Renal cortical epithelial cell (primary cell): ENCODE results near the gene IFI44. TPM values are rescaled to one million over a fixed set of nuclear protein-coding genes. Genes with fewer than 3 reads are reported as not detected.
A peak's percentile ranks its signal among the peaks of the same experiment; 100 is the strongest.

ENCODE experiments used
- DNase-seq: peaks from one replicate; pipeline ENCODE4 v3.0.0-alpha.2; 2011; ENCODE audit warnings: low read depth
- total RNA-seq: library from RNA; depleted of rRNA; stranded (reverse); fragments of >200 nt; gene quantifications from 2 replicates; pipeline ENCODE4 v1.2.3, GENCODE V29; 2014

IFI44 gene
- total RNA-seq, 1 donor from 2014 or later, result 8.6 TPM

DNA sequence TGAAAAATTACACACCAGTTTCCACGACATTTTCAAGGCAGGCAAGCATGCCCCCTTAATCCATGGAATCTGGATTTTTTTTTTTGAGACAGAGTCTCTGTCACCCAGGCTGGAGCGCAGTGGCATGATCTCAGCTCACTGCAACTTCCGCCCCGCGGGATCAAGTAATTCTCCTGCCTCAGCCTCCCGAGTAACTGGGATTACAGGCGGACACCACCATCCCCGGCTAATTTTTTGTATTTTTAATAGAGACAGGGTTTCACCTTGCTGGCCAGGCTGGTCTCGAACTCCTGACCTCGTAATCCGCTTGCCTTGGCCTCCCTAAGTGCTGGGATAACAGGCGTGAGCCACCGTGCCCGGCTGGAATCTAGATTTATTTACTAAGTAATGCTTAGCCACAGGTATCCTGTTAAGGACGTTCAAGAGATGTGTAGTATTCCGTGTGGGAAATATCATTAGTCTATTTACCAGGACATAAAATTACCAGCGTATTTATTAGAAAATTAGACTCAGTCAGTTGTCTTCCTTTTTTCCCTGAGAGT lies 2.5 kb downstream of the IFI44 start:
- DNase-seq, result no peak

- no peak for DNase-seq
Measured at GRCh38 chr1:78658901-78659300, 9.3 kb downstream of the IFI44 start.

- no peak for DNase-seq
Measured at GRCh38 chr1:78663923-78664322, 14.3 kb downstream of the IFI44 start.

DNA sequence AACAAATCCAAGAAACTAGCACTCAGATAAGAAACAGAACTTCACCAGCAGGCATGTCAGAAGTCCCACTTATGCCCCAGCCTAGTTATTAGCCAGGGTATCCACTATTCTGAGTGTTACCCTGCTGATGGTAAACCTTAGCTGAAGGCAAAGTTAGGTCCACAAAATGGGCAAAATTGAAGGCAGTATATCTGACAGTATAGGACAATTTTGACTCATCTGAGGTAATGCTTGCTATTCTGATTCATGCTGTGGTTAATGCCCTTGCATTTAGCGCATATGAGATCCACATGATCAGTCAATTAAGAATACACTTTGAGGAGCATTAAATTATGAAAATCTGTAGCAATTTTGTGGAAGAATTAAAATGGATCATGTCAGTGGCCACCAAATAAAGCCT lies 15.1 kb downstream of the IFI44 start:
- no peak for DNase-seq

DNA sequence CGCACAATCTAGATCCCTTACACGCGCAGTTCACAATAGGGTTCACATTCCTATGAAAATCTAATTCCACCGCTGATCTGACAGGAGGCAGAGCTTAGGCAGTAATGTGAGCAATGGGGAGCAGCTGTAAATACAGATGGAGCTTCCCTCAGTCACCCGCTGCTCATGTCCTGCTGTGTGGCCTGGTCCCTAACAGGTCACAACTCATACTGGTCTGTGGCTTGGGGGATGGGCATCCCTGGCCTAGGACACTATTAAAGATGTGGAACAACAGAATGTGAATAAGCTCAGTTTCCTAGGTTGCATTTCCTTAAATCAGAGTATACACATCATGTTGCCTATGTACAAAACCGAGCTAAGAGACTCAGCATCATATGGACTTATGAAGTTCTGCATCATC lies 16.2 kb downstream of the IFI44 start:
- DNase-seq, result no peak

DNA sequence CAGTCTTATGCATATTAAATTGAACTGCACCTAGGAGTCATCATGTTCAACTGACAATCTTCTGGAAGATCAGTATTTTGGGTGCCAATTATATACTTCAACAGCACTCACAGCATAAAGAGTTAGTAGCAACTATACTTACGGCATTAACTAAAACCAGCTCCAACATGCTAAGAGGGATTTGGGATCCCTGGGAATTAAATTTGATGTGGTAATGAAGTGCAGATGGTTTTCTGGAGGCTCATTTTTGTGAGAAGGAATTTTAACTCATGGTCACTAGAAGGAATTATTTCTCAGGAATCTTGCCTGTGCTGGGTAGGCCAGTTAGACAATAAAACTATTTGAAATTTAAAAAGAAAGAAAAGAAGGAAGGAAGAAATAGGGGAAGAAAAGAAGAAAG lies 18.3 kb downstream of the IFI44 start:
- no peak for DNase-seq

DNA sequence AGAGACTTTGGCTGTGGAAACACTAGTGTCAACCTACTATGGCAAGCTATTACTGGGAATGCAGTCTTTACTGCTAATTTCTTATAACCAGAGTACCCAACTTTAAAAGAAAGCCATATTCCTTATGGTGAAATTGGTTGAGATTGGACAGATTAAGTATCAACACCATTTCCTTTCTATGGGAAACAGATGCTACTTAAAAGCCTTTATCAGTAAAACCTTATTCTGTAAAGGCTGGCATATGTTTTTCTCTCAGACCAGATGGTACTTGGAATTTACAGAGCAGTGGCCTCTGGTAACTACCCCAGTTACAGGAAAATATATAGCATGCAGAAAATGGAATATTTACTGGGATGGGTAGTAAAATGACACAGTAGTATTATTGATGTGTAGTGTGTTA lies 18.8 kb downstream of the IFI44 start:
- DNase-seq, result no peak

GRCh38 chr1:78672428-78672827 lies 22.8 kb downstream of the IFI44 start:
- DNase-seq, result no peak

GRCh38 chr1:78673120-78673519 lies 23.5 kb downstream of the IFI44 start:
- no peak for DNase-seq

DNA sequence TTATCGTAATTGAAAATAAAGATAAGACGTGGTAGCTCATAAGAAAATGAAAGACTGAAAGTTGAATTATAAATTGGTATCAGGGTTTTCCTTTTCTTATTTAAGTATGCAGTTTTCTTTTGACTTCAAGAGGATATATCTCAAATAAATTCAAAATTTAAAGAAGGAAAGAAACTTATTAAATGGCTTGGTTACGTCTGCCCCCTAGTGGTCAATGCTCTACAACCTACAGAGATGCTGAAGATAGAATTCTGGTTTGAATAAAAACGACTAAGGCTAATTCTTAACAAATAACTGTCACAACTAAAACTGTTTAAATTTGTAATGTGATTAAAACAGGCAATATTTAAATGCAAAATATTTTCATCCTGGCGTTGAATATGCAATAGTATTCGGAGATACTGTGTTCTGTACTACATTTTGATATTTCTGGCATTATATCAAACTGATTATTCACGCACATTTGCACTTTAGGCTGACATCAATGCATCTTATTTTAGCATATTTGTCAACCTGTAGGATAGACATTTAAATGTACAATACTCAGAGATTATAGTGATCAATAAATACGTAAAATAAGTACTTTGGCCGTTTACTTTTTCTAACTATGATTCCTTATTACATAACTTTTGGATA lies 26.8 kb downstream of the IFI44 start:
- DNase-seq, result peak; percentile 64

DNA sequence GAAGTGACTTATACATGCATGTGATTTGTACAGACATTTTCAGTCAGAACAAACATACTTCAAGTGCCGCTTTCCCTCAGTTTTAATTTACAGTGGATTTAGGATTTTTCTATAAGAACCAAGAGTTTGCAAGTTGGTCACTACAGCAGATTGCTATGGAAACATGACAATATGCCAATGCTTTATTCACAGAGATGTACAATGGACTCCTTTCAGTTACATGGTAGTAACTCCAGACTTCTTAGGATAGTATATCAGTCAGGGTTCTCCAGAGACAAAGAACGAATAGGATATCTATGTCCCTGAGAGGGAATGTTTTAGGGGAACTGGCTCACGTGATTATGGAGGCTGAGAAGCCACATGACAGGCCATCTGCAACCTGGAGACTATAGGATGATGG lies 27.4 kb downstream of the IFI44 start:
- DNase-seq, result no peak

- DNase-seq, result no peak
Measured at GRCh38 chr1:78677788-78678187, 28.2 kb downstream of the IFI44 start.

DNA sequence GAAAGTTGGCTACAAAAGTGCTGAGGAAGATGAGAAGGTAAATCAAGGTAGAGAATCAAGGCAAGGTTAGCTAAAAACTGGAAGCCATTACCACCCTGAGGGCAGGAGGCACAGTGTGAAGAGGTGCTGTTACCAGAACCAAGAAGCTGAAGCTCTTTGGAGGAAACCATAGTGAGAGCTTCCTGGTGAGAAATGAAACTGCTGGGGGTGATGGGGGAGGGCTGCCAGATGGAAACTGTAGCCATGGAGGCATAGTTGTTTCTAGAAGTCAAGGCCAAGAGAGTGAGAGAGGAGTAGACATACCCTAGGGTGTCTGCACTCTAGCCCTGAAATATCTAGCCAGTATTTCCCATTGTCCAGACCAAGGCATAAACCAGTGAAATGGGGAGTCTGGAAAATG lies 28.7 kb downstream of the IFI44 start:
- no peak for DNase-seq

GRCh38 chr1:78681265-78681664 lies 31.6 kb downstream of the IFI44 start:
- no peak for DNase-seq

DNA sequence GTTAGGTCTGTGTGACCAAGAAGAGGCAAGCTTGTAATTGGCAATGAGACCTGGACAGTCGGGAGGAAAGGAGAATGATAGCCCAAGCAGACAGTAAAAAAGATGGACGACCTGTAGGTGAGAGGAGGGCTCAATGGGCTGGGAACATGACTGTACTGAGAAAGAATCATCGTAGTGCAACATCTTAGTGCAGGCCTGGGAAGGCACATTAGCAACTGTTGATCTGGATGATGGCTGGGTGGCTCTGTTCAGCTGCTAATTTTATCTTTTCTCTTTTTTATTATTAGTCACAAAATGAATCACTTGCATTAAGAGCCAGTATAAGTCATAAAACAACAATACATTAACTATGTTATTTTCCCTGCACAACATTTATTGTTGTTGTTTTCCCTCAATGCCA lies 32.9 kb downstream of the IFI44 start:
- DNase-seq, result no peak

DNA sequence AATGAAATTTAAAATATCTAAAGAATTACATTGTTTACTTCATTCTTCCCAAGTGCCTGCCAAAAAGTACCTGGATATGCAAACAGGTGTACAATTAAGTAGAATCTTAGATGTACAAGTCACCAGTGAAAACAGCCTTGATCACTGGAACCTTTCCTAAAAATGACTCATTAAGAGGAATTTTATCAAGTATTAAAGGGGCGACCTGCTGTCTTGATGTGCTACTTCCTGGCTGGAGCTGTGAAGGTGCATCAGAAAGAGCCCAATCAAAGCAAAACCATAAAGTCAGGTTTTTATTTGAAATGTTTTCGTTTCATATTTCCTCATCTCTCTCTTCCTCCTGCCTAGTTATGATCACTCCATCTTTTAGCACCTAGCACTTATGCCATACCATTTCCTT lies 33.4 kb downstream of the IFI44 start:
- peak; percentile 10 for DNase-seq

- DNase-seq, result no peak
Measured at GRCh38 chr1:78687315-78687714, 37.7 kb downstream of the IFI44 start.

GRCh38 chr1:78687914-78688313 lies 38.3 kb downstream of the IFI44 start:
- peak; percentile 72 for DNase-seq

- DNase-seq, result peak; percentile 83
Measured at GRCh38 chr1:78688697-78689096, 39.1 kb downstream of the IFI44 start.

DNA sequence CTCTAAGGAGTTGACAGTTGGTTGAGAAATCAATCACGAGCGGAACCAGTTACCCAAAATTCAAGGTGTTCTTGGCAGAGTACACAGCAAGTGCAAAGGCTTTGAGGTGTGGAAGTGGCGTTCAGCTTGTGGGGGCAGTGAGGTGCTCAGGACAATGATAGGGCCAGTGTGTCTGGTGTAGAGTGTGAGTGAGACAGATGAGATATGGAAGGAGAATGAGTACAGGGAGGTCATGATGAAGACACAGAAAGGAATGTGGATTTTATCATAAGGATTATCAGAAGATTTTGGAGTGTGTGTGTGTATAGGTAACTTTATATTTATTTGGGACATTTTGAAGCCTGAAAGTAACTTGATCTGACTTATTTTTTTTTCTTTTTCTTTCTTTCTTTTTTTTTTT lies 40.9 kb downstream of the IFI44 start:
- DNase-seq, result no peak

DNA sequence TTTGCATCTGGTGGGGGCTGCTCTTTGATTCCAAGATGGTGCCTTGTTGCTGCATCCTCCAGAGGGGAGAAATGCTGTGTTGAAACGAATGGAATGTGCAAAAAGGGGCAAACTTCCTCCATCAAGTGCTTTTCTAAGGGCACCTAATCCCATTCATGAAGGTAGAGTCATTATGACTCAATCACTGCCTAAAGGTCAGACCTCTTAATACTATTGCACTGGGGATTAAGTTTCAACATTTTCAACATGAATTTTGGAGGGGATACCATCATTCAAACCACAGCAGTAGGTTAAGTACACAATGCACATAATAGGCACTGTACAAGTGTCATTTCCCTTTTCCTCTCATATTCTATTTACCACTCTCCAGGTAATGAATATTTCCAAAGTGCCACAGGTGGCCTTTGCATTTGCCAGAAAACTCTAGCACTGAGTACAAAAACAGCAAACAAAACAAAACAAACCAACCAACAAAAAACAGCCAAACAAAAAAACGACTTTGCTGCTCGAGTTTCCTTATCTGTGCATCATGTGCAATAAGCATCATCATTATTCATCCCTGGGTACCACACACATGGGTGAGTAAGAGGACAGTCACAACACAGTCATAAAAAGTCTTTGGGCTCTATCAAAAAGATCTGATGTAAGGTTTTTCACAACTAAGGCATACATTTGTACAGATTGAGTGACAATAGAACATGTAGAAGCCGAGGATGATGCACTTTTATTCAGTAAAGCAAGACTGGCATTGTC lies 42.5 kb downstream of the IFI44 start:
- no peak for DNase-seq

DNA sequence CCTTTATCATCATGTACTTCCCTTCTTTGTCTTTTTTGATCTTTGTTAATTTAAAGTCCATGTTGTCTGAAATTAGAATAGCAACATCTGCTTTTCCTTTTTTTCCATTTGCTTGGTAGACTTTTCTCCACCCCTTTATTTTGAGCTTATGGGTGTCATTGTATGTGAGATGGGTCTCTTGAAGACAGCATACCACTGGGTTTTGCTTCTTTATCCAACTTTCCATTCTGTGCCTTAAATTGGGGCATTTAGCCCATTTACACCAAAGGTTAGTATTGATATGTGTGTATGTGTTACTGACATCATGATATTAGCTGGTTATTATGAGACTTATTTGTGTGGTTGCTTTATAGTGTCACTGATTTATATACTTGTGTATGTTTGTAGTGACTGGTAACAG lies 50.2 kb downstream of the IFI44 start:
- no peak for DNase-seq

GRCh38 chr1:78702426-78702825 lies 52.8 kb downstream of the IFI44 start:
- DNase-seq, result no peak

DNA sequence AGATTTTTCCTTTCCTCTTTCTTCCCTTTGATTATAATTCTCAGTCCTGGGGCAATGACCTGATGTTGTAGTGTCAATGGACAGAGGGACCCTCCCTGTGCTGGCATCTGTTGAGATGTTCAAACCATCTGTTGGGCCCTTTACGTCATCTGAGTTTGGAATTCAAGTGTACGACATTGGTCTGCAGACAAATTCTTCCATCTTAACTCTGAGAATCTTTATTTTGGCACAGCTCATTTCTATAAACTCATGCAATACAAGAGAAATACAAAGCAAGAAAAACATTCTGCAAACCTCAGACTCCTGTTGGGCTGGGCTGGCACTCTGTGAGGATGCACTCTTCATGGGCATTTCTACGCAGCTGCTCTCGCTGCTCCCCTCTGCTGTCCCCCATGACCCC lies 54.2 kb downstream of the IFI44 start:
- no peak for DNase-seq
